PFSK-1 (cell line): ENCODE data around the gene SULT2B1.

Source experiments
- FOXP2 ChIP-seq: optimal IDR thresholded peaks from 2 replicates; pipeline ENCODE3; 2011; ENCODE audit warnings: borderline replicate concordance, control low read depth, inconsistent platforms; ENCODE audit not compliant: insufficient read depth; ENCODE audit errors: extremely low read length, extremely low read depth
- POLR2AphosphoS5 ChIP-seq: IDR thresholded peaks from 2 replicates; pipeline ENCODE4 v1.6.1; 2012; ENCODE audit warnings: low read depth, mild to moderate bottlenecking, control low read depth, low read length, moderate library complexity
- REST ChIP-seq, 2 experiments: IDR thresholded peaks; 2 replicates each; pipeline versions ENCODE4 v1.6.1 to v1.8.0; 2011 to 2012; ENCODE audit warnings: low read depth in 2 of 2, low read length in 2 of 2, control low read depth in 1 of 2, inconsistent platforms in 1 of 2, mild to moderate bottlenecking in 1 of 2, moderate library complexity in 1 of 2; ENCODE audit not compliant: insufficient read depth in 1 of 2
- SIN3A ChIP-seq: IDR thresholded peaks from 2 replicates; pipeline ENCODE4 v1.6.1; 2012; ENCODE audit warnings: mild to moderate bottlenecking, low read length, moderate library complexity, borderline replicate concordance; ENCODE audit not compliant: insufficient read depth
- TAF1 ChIP-seq: IDR thresholded peaks from 2 replicates; pipeline ENCODE4 v1.6.1; 2012; ENCODE audit warnings: low read length, control low read depth, borderline replicate concordance; ENCODE audit not compliant: insufficient read depth

The SULT2B1 gene

GRCh38 chr19:48619692-48620585 lies 68.0 kb downstream of the SULT2B1 start:
- TF ChIP-seq POLR2AphosphoS5, result no peak; the same call in 1 of the 2 replicates
- no peak for TF ChIP-seq FOXP2
- no peak for TF ChIP-seq SIN3A
- no peak for TF ChIP-seq REST (IDR thresholded peaks at IDR 0.05; ENCODE audit: insufficient read depth in 1 of 2, low read depth in 2 of 2, low read length in 2 of 2)
- TF ChIP-seq TAF1, result no peak

GRCh38 chr19:48623556-48624066 lies 71.6 kb downstream of the SULT2B1 start:
- TF ChIP-seq POLR2AphosphoS5 (peak; percentile 48; the same call in 1 of the 2 replicates), FOXP2 (no peak)

GRCh38 chr19:48624067-48624594 lies 72.2 kb downstream of the SULT2B1 start:
- peak; percentile 8; the same call in 1 of the 2 replicates for TF ChIP-seq POLR2AphosphoS5
- no peak for TF ChIP-seq REST (IDR thresholded peaks at IDR 0.05; ENCODE audit: insufficient read depth in 1 of 2, low read depth in 2 of 2, low read length in 2 of 2)
- TF ChIP-seq FOXP2, result peak; percentile 72

GRCh38 chr19:48624791-48625723 lies 73.1 kb downstream of the SULT2B1 start:
- TF ChIP-seq SIN3A (no peak), REST (IDR thresholded peaks at IDR 0.05; ENCODE audit: insufficient read depth in 1 of 2, low read depth in 2 of 2, low read length in 2 of 2) (no peak), FOXP2 (no peak), TAF1 (no peak), POLR2AphosphoS5 (no peak)

- TF ChIP-seq POLR2AphosphoS5 (no peak), SIN3A (no peak), REST (IDR thresholded peaks at IDR 0.05; ENCODE audit: insufficient read depth in 1 of 2, low read depth in 2 of 2, low read length in 2 of 2) (no peak), TAF1 (no peak), FOXP2 (no peak)
These were observed 73.9 kb downstream of the SULT2B1 start for GRCh38 chr19:48625891-48626327.
